Measurements from ENCODE around the gene CEP170. TPM values are rescaled to one million over a fixed set of nuclear protein-coding genes. Genes with fewer than 3 reads are reported as not detected.
"Not testable (repeated sequence)": the region's sequence is repeated elsewhere in the genome, so short reads cannot be mapped to it uniquely, and the experiment has no call there.

The CEP170 gene
- polyA plus RNA-seq, 1 donor from 2014 or later: 18.5 TPM

GRCh38 chr1:243233908-243234307 lies 21.2 kb downstream of the CEP170 start:
- H3K27ac Mint-ChIP-seq: no peak overlapping the region
- H3K27me3 Mint-ChIP-seq: peaks cover 1% of the 10 kb centered on the region
- peaks cover 12 to 25% (median 17%) of the 10 kb centered on the region in 3 donors for H3K4me1 Mint-ChIP-seq
- peaks cover 12 to 26% (median 13%) of the 10 kb centered on the region in 3 donors for H3K9me3 Mint-ChIP-seq
- H3K4me3 Mint-ChIP-seq: no peak overlapping the region
- peaks cover 29% of the 10 kb centered on the region for H3K36me3 Mint-ChIP-seq

- no peak overlapping the region for H3K4me3 Mint-ChIP-seq
- peaks cover 10 to 20% (median 16%) of the 10 kb centered on the region in 3 donors for H3K4me1 Mint-ChIP-seq
- peak overlapping the region in 1 of 3 donors; percentile 74 for H3K27ac Mint-ChIP-seq
- peaks cover 1% of the 10 kb centered on the region for H3K27me3 Mint-ChIP-seq
- H3K9me3 Mint-ChIP-seq: peaks cover 12 to 29% (median 12%) of the 10 kb centered on the region in 3 donors
- H3K36me3 Mint-ChIP-seq: peaks cover 27% of the 10 kb centered on the region
These were observed 24.2 kb downstream of the CEP170 start for GRCh38 chr1:243230914-243231313.

- peaks cover 21% of the 10 kb centered on the region for H3K36me3 Mint-ChIP-seq
These were observed 25.6 kb downstream of the CEP170 start for GRCh38 chr1:243229526-243229925.

GRCh38 chr1:243227622-243228021 lies 27.5 kb downstream of the CEP170 start:
- H3K27ac Mint-ChIP-seq: peak overlapping the region in 1 of 3 donors; percentile 46
- H3K4me1 Mint-ChIP-seq: peaks cover 7 to 14% (median 13%) of the 10 kb centered on the region in 3 donors
- peaks cover 1% of the 10 kb centered on the region for H3K27me3 Mint-ChIP-seq
- H3K36me3 Mint-ChIP-seq: peaks cover 25% of the 10 kb centered on the region
- H3K4me3 Mint-ChIP-seq: no peak overlapping the region
- peaks cover 11 to 27% (median 12%) of the 10 kb centered on the region in 3 donors for H3K9me3 Mint-ChIP-seq

More at GRCh38 chr1:243229526-243229925, 25.6 kb downstream of the CEP170 start:
- Mint-ChIP-seq H3K27me3 (peaks cover 1% of the 10 kb centered on the region), H3K4me3 (no peak overlapping the region), H3K27ac (no peak overlapping the region), H3K4me1 (peaks cover 8 to 14% (median 13%) of the 10 kb centered on the region in 3 donors), H3K9me3 (peaks cover 12 to 29% (median 12%) of the 10 kb centered on the region in 3 donors)

GRCh38 chr1:243218059-243218458 lies 37.0 kb downstream of the CEP170 start:
- Mint-ChIP-seq H3K36me3 (peaks cover 24% of the 10 kb centered on the region), H3K4me3 (no peak overlapping the region), H3K4me1 (peaks cover 6 to 12% (median 7%) of the 10 kb centered on the region in 3 donors), H3K27me3 (no peaks in the 10 kb centered on the region), H3K9me3 (no peaks in the 10 kb centered on the region), H3K27ac (no peak overlapping the region)

- Mint-ChIP-seq H3K27me3 (no peaks in the 10 kb centered on the region), H3K4me1 (peaks cover 6 to 12% (median 7%) of the 10 kb centered on the region in 3 donors), H3K4me3 (no peak overlapping the region), H3K27ac (no peak overlapping the region), H3K9me3 (no peaks in the 10 kb centered on the region), H3K36me3 (peaks cover 24% of the 10 kb centered on the region)
These were observed 37.7 kb downstream of the CEP170 start for GRCh38 chr1:243217349-243217748.

GRCh38 chr1:243216741-243217140 lies 38.3 kb downstream of the CEP170 start:
- Mint-ChIP-seq H3K36me3 (peaks cover 24% of the 10 kb centered on the region), H3K27me3 (no peaks in the 10 kb centered on the region), H3K4me3 (no peak overlapping the region), H3K4me1 (peaks cover 6 to 12% (median 7%) of the 10 kb centered on the region in 3 donors), H3K9me3 (no peaks in the 10 kb centered on the region), H3K27ac (no peak overlapping the region)

GRCh38 chr1:243215276-243215875 lies 39.7 kb downstream of the CEP170 start:
- H3K36me3 Mint-ChIP-seq: peaks cover 17% of the 10 kb centered on the region
- H3K27me3 Mint-ChIP-seq, H3K27ac Mint-ChIP-seq, H3K9me3 Mint-ChIP-seq: not testable (repeated sequence)
- peak overlapping the region in 1 of 4 donors; percentile 53 for H3K4me3 Mint-ChIP-seq
- H3K4me1 Mint-ChIP-seq: peaks cover 6 to 12% (median 7%) of the 10 kb centered on the region in 3 donors

GRCh38 chr1:243213045-243213787 lies 41.9 kb downstream of the CEP170 start:
- no peak overlapping the region for H3K4me3 Mint-ChIP-seq
- no peaks in the 10 kb centered on the region for H3K27me3 Mint-ChIP-seq
- no peak overlapping the region for H3K27ac Mint-ChIP-seq
- H3K4me1 Mint-ChIP-seq: peaks cover 6 to 11% (median 7%) of the 10 kb centered on the region in 3 donors
- peaks cover 15% of the 10 kb centered on the region for H3K36me3 Mint-ChIP-seq
- H3K9me3 Mint-ChIP-seq: no peaks in the 10 kb centered on the region

- not testable (repeated sequence) for H3K4me1 Mint-ChIP-seq, H3K27ac Mint-ChIP-seq, H3K4me3 Mint-ChIP-seq, H3K27me3 Mint-ChIP-seq, H3K9me3 Mint-ChIP-seq
- H3K36me3 Mint-ChIP-seq: peaks cover 14% of the 10 kb centered on the region
These were observed 43.1 kb downstream of the CEP170 start for GRCh38 chr1:243211984-243212383.

GRCh38 chr1:243205026-243205501 lies 50.0 kb downstream of the CEP170 start:
- not testable (repeated sequence) for H3K36me3 Mint-ChIP-seq, H3K27me3 Mint-ChIP-seq, H3K4me1 Mint-ChIP-seq, H3K9me3 Mint-ChIP-seq, H3K4me3 Mint-ChIP-seq, H3K27ac Mint-ChIP-seq

GRCh38 chr1:243204336-243204735 lies 50.7 kb downstream of the CEP170 start:
- not testable (repeated sequence) for H3K36me3 Mint-ChIP-seq, H3K27ac Mint-ChIP-seq, H3K4me1 Mint-ChIP-seq, H3K27me3 Mint-ChIP-seq, H3K4me3 Mint-ChIP-seq, H3K9me3 Mint-ChIP-seq

- not testable (repeated sequence) for H3K4me3 Mint-ChIP-seq, H3K9me3 Mint-ChIP-seq, H3K27ac Mint-ChIP-seq, H3K27me3 Mint-ChIP-seq, H3K36me3 Mint-ChIP-seq, H3K4me1 Mint-ChIP-seq
These were observed 51.9 kb downstream of the CEP170 start for GRCh38 chr1:243203196-243203595.

- H3K4me1 Mint-ChIP-seq, H3K9me3 Mint-ChIP-seq, H3K27ac Mint-ChIP-seq, H3K4me3 Mint-ChIP-seq, H3K27me3 Mint-ChIP-seq: not testable (repeated sequence)
- H3K36me3 Mint-ChIP-seq: peaks cover 12% of the 10 kb centered on the region
These were observed 53.8 kb downstream of the CEP170 start for GRCh38 chr1:243201316-243201715.

GRCh38 chr1:243197524-243197923 lies 57.6 kb downstream of the CEP170 start:
- not testable (repeated sequence) for H3K27me3 Mint-ChIP-seq, H3K27ac Mint-ChIP-seq, H3K9me3 Mint-ChIP-seq, H3K4me3 Mint-ChIP-seq, H3K4me1 Mint-ChIP-seq, H3K36me3 Mint-ChIP-seq

GRCh38 chr1:243193330-243193729 lies 61.8 kb downstream of the CEP170 start:
- H3K27ac Mint-ChIP-seq, H3K4me3 Mint-ChIP-seq, H3K36me3 Mint-ChIP-seq, H3K9me3 Mint-ChIP-seq, H3K27me3 Mint-ChIP-seq: not testable (repeated sequence)
- H3K4me1 Mint-ChIP-seq: peaks cover 3 to 10% (median 5%) of the 10 kb centered on the region in 3 donors

Measured in IgD-negative memory B cell (primary cell).